Measurements from ENCODE around the gene CDC42EP5.
"Not testable (repeated sequence)": the region's sequence is repeated elsewhere in the genome, so short reads cannot be mapped to it uniquely, and the experiment has no call there.

The CDC42EP5 gene

DNA sequence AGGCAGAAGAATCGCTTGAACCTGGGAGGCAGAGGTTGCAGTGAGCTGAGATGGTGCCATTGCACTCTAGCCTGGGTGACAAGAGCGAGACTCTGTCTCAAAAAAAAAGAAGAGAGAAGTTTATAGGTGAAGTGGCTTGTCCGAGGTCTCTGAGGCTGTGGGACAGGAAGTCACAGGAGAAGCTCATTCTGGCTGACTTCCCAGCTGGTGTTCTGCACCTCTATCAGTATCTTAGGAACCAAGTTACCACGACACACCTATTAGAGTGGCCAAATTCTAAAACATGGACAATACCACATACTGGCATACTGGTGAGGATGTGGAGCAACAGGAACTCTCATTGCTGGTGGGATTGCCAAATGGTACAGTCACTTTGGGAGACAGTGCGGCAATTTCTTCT, 22.2 kb upstream of the CDC42EP5 start:
- H3K4me1 Mint-ChIP-seq; H3K27ac Mint-ChIP-seq; H3K4me3 Mint-ChIP-seq; H3K36me3 Mint-ChIP-seq (ENCODE audit: low read depth): not testable (repeated sequence)
- H3K27me3 Mint-ChIP-seq (ENCODE audit: low read depth), result peaks cover 20% of the 10 kb centered on the region
- peaks cover 13% of the 10 kb centered on the region for H3K9me3 Mint-ChIP-seq

DNA sequence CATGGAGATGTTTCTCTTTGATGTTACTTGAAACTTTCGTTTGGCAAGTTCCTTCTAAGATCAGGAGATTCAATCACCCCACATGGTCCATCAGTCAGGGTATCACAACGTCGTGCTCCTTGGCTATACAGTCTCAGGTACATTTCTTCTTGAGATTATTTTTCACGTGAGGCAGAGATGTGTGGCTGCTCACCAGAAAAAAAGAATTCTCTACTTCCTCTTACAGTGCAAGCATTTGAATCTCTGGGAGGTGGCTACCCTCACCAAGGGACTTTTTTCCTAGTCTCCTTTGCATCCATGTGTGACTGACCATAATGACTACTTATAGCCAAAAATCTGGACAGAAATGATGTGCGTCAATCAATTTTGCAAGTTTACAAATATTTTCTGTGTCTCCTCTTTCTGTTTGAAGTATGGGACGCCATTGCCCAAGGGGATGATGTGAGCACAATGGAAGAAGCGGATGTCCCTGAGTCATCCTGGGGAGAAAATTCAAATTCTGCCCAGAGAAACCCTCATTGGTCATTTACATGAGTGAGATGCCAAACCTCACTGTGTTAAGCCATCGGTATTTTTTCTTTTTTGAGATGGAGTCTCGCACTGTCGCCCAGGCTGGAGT, 21.0 kb upstream of the CDC42EP5 start:
- TF ChIP-seq, protein P1, sequence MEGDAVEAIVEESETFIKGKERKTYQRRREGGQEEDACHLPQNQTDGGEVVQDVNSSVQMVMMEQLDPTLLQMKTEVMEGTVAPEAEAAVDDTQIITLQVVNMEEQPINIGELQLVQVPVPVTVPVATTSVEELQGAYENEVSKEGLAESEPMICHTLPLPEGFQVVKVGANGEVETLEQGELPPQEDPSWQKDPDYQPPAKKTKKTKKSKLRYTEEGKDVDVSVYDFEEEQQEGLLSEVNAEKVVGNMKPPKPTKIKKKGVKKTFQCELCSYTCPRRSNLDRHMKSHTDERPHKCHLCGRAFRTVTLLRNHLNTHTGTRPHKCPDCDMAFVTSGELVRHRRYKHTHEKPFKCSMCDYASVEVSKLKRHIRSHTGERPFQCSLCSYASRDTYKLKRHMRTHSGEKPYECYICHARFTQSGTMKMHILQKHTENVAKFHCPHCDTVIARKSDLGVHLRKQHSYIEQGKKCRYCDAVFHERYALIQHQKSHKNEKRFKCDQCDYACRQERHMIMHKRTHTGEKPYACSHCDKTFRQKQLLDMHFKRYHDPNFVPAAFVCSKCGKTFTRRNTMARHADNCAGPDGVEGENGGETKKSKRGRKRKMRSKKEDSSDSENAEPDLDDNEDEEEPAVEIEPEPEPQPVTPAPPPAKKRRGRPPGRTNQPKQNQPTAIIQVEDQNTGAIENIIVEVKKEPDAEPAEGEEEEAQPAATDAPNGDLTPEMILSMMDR (IDR thresholded peaks at IDR 0.05; ENCODE audit: unreplicated experiment in 3 of 3), result no peak
- peaks cover 23% of the 10 kb centered on the region for H3K27me3 Mint-ChIP-seq (ENCODE audit: low read depth)
- no peak overlapping the region for H3K4me3 Mint-ChIP-seq
- peaks cover 9% of the 10 kb centered on the region for H3K9me3 Mint-ChIP-seq
- no peak overlapping the region for H3K27ac Mint-ChIP-seq
- H3K4me1 Mint-ChIP-seq, result no peaks in the 10 kb centered on the region
- no peaks in the 10 kb centered on the region for H3K36me3 Mint-ChIP-seq (ENCODE audit: low read depth)

DNA sequence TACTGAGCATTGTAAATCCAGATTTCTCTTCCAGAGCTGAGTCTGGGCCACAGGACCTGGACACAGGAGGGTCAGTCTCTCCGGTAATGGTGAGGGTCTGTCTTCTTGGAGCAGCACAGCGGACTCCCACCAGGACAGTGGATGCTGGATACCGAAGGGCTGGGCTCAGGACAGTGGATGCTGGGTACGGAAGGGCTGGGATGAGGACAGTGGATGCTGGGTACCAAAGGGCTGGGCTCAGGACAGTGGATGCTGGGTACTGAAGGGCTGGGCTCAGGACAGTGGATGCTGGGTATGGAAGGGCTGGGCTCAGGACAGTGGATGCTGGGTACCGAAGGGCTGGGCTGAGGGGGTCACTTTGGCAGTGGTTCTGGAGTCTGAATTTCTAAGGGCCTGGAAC, 20.0 kb upstream of the CDC42EP5 start:
- H3K4me3 Mint-ChIP-seq; H3K4me1 Mint-ChIP-seq; H3K36me3 Mint-ChIP-seq (ENCODE audit: low read depth); H3K27ac Mint-ChIP-seq; H3K9me3 Mint-ChIP-seq: not testable (repeated sequence)
- peaks cover 23% of the 10 kb centered on the region for H3K27me3 Mint-ChIP-seq (ENCODE audit: low read depth)

DNA sequence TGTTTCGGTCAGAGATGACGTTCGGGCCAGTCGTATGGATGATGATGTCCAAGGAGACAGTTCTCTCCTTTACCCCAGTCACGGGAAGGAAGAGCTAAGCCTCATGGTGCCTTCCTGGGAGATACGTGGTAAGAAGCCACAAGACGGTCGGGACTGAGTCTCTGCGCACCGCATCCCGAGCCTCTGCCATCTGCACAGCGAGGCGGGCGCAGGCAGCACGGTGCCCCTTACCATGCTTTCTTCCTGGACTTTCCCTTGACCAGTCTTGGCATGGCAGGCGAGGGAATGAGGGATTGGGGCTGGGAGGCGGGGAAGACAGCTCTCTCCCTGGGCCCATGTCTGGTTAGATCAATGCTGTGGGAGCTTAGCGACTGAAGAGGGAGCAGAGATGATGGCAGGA, 19.5 kb upstream of the CDC42EP5 start:
- TF ChIP-seq, protein P1 (IDR thresholded peaks at IDR 0.05; ENCODE audit: unreplicated experiment in 3 of 3), result no peak
- H3K4me3 Mint-ChIP-seq, result no peak overlapping the region
- H3K4me1 Mint-ChIP-seq, result no peaks in the 10 kb centered on the region
- peaks cover 23% of the 10 kb centered on the region for H3K27me3 Mint-ChIP-seq (ENCODE audit: low read depth)
- H3K9me3 Mint-ChIP-seq, result peaks cover 8% of the 10 kb centered on the region
- H3K36me3 Mint-ChIP-seq (ENCODE audit: low read depth), result no peaks in the 10 kb centered on the region
- no peak overlapping the region for H3K27ac Mint-ChIP-seq

DNA sequence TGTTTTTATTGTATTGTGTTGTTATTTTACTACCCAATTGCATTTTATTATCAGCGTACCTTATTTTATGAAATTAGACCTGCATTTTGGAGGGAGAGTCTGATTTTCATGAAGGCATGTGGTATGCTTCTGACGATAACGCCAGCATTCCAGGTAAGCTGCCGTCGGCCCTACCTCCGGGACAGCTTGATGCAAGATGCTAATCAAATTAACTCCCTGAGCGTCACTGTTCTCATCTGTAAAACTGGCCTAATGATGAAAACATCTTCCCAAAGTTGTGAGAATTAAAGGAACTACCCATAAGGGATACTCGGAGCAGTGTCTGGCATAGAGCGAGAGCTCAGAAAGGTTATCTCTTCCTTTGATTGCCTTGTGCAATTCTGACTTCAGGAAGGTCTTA, 16.7 kb upstream of the CDC42EP5 start:
- Mint-ChIP-seq H3K4me1 (no peaks in the 10 kb centered on the region), H3K9me3 (peaks cover 3% of the 10 kb centered on the region), H3K36me3 (ENCODE audit: low read depth) (no peaks in the 10 kb centered on the region), H3K27ac (no peak overlapping the region), H3K4me3 (no peak overlapping the region), H3K27me3 (ENCODE audit: low read depth) (peaks cover 33% of the 10 kb centered on the region)
- TF ChIP-seq, protein P1 (IDR thresholded peaks at IDR 0.05; ENCODE audit: unreplicated experiment in 3 of 3), result no peak

DNA sequence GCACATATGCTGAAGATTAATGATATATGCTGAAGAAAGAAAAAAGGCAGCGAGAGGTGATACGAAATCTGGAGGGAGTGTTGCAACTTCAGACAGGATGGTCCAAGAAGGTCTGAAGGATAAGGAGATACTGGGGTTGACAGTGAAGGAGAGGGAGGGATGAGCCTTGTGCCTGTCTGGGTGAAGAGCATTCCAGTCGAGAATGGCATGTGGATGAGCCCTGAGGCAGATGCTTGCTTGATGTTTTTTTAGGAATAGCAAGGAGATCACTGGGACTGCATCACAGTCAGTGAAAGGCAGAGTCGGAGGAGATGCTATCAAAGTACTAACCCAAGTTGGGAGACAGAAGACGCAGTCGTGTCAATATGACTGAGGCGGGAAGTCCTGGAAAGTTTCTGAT, 16.2 kb upstream of the CDC42EP5 start:
- Mint-ChIP-seq H3K9me3 (peaks cover 3% of the 10 kb centered on the region), H3K4me3 (no peak overlapping the region), H3K4me1 (no peaks in the 10 kb centered on the region), H3K36me3 (ENCODE audit: low read depth) (no peaks in the 10 kb centered on the region), H3K27ac (no peak overlapping the region), H3K27me3 (ENCODE audit: low read depth) (peaks cover 37% of the 10 kb centered on the region)
- TF ChIP-seq, protein P1 (IDR thresholded peaks at IDR 0.05; ENCODE audit: unreplicated experiment in 3 of 3), result no peak

DNA sequence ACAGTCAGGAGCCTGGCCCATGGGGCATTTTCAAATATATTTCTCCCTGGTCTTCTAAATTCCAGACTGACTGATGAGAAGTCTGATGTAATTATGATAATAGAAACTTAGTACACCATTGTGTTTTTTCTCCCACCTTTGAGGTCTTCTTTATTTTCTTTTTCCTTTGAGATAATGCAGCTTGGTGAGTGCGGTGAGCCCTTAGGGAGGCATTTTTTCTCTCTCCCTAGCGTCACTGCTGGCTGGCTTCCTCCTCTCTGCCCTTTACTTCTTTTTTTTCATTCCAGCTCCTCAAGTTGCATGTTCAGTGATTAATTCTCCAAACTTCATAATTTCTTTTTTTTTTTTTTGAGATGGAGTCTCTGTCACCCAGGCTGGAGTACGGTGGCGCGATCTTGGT, 12.8 kb upstream of the CDC42EP5 start:
- H3K4me1 Mint-ChIP-seq, result peaks cover 3% of the 10 kb centered on the region
- no peaks in the 10 kb centered on the region for H3K9me3 Mint-ChIP-seq
- no peak overlapping the region for H3K27ac Mint-ChIP-seq
- no peak overlapping the region for H3K4me3 Mint-ChIP-seq
- H3K36me3 Mint-ChIP-seq (ENCODE audit: low read depth), result no peaks in the 10 kb centered on the region
- TF ChIP-seq, protein P1 (IDR thresholded peaks at IDR 0.05; ENCODE audit: unreplicated experiment in 3 of 3), result no peak
- H3K27me3 Mint-ChIP-seq (ENCODE audit: low read depth), result peaks cover 26% of the 10 kb centered on the region

All from nephron (organoid).